CD4-positive, alpha-beta T cell treated with Interleukin-10 for 1 hour (primary cell): ENCODE measurements around the gene NAA60.

ENCODE experiments used
- DNase-seq: peaks from one replicate; pipeline ENCODE4 v3.0.0-alpha.2; 2020

Gene NAA60

DNA sequence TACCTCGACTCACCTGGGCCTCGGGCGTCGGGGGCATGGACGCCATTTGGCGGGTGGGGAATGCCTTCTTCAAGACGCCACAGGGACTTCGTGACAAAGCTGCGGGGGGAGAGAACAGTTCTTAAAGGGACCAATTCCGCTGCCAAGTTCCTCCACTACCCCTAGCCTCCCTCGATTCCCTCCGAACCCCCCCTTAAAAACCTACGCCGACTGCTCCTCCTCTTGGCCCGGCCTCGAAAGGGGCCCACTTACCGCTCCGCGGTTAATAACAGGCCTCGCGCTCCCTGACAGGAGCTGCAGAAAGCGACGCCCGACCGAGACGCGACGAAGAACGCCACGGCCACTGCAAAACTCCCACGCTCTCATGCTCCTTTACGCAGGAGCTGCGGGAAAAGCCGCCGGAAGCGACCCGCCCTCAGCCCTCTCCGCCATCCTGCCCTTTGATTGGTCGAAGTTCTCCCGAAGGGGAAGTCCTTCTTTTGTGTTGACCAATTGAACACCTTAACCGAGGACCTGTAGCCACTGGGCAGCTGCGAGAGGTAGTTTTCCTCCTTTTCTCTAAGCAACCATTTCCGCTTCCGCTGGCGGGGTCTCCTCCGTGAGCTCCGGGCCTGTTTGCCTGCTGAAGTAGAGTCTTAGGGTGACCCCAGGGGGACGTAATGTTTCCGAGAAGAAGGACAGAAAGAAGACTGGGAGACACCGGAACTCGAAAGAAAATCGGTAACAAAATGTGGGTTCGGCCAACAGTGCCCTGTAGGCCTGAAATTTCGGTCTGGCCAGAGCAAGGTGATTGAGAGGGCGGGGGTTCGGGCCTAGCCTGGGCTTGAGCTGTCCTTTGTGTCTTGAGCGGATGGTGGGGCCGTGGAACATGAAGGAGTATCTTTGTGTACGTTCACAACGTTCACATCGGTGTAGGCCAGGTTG is at the start of gene NAA60, which contains the start of gene ZNF597:
Gene NAA60 (plus strand): TSS at position 573 of the 924 bp plus-strand sequence. CDS start 32,548 bp downstream, outside the sequence.
Gene ZNF597 (minus strand): TSS at position 397 of the 924 bp plus-strand sequence. CDS start 351 bp downstream, at position 46.
- peak; percentile 91 for DNase-seq

- DNase-seq, result no peak
Measured at GRCh38 chr16:3400446-3400778, 43.1 kb upstream of the NAA60 start.

- DNase-seq, result peak; percentile 99
Measured at GRCh38 chr16:3400779-3401688, 42.4 kb upstream of the NAA60 start, which contains the start of the genes ZNF174 and ZSCAN32. TSS of gene ZNF174 (plus strand) at chr16:3401215. CDS start at chr16:3402005, 790 bp downstream. TSS of gene ZSCAN32 (minus strand) at chr16:3401004. CDS start at chr16:3397557, 3,447 bp downstream.

DNA sequence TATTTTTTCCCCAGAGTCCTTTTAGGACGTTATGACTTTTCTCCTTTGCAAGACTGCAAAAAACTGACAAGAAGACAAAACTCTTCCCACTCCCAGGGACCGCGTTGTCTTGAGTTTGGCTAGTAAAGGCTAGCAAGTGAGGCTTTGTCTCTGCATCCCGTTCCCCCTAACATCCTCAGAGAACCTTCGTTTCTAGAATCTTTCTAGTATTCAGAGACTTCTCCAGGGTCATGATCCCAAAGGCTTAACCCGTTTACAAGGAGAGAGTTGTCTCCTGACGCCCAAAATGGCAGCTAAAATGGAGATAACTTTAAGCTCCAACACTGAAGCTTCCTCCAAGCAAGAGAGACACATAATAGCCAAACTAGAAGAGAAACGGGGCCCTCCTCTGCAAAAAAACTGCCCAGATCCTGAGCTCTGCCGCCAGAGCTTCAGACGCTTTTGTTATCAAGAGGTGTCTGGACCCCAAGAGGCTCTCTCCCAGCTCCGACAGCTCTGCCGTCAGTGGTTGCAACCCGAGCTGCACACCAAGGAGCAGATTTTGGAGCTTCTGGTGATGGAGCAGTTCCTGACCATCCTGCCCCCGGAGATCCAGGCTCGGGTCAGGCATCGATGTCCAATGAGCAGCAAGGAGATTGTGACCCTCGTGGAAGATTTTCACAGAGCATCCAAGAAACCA is 41.6 kb upstream of the NAA60 start:
- no peak for DNase-seq

- DNase-seq, result no peak
Measured at GRCh38 chr16:3408561-3409197, 34.8 kb upstream of the NAA60 start.

DNA sequence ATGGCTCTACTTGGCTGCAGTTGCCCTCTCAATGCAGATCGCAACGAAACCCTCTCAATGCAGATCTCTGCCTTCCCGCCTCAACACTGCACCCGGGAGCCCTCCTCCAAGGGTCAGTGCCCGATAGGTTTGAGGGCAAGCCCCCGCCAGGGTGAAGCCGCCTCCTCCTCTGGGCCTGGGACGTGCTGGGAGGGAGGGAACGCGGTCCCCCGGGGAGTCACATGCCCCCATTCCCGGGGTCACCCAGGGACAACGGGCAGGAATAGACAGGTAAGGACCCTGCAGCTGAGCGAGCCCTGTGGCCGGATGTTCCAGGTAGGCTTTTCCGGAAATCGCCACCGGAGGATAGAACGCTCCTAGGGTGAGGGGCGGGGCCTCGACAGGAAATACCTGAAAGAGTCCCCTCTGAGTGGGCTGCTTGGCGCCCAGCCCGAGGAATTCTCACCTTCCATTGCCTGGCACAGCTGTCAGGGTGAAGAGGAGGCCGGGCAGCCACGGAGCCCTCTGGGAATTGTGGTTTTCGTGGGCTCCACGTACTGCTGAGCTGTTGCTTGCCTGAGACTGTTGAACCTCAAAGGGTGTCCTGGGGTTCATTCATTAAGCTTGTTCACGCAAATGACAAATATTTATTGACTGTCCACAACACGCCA is 29.6 kb upstream of the NAA60 start:
- DNase-seq, result no peak

- peak; percentile 55 for DNase-seq
Measured at GRCh38 chr16:3431779-3432219, 11.7 kb upstream of the NAA60 start.

DNA sequence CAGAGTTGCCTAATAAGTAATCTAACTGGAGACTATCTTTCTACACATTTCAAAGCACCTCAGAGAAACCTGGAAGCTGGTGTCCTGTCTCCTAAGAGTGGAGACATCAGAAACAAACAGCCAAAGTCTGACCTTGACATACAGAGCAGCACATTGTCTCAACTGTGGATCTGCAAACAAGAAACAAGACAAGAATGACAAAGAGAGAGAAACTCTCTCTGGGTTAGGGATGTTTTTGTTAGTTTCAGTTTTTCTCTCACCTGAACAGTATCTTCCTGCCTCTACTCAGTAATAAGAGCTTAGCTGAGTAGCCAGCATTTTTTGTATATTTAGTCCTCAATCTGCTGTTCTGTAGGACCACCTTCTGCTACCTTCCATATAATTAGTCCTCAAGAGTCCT is 9.1 kb upstream of the NAA60 start:
- no peak for DNase-seq

GRCh38 chr16:3439637-3440036 is 3.8 kb upstream of the NAA60 start:
- DNase-seq, result no peak

- DNase-seq, result peak; percentile 31
Measured at GRCh38 chr16:3444032-3444388, 530 bp downstream of the NAA60 start.

GRCh38 chr16:3454093-3454492 is 10.6 kb downstream of the NAA60 start:
- no peak for DNase-seq

DNA sequence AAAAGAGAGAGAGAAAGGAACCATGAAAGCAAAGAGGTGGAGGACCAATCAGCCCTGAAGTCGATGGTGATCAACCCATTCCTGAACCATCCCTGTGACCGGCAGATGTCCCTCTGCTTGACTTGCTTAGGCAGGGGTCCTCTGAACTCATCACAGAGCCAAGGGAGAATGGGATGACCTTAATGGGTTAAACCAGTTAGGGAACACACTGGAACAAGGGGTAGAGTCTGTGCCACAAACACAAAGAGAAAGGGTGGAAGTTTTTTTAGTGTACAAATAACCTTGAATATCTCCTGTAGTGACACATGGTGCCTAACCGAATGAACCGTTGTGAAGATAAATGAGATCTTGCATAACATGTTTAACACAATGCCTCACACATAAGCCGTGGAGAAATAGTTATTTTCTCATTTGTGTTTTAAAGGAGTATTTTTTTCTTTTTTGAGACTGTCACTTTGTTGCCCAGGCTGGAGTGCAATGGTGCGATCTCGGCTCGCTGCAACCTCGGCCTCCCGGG is 11.2 kb downstream of the NAA60 start:
- no peak for DNase-seq

GRCh38 chr16:3457434-3458252 is 14.2 kb downstream of the NAA60 start:
- peak; percentile 92 for DNase-seq

DNA sequence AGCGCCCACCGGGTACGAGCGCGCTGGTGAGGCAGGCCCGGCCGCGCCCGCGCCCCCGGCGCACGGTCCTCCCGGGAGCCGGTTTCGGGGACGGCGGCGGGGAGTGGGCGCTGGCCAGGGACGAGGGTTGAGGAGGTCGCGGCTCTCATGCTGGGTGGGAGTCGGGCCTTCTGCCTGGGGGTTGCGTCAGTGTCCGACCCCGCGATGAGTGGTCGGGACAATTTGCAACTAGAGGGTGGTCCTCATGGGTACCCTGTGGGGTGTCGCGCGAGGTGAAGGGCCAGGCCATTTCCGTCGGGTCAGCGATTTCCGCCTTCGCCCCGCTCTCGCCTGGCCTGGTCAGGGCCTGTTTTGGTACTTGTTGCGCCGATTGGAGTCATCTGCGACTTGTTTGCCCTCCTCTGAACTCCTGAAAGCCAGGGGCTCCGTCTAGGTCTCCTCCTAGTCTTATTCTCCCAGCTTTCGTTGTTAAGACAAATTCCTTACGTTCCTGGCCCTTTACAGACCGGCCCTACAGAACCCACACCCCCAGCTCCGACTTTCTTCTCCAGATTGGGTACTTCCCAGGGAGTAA is 14.9 kb downstream of the NAA60 start:
- peak; percentile 8 for DNase-seq

DNA sequence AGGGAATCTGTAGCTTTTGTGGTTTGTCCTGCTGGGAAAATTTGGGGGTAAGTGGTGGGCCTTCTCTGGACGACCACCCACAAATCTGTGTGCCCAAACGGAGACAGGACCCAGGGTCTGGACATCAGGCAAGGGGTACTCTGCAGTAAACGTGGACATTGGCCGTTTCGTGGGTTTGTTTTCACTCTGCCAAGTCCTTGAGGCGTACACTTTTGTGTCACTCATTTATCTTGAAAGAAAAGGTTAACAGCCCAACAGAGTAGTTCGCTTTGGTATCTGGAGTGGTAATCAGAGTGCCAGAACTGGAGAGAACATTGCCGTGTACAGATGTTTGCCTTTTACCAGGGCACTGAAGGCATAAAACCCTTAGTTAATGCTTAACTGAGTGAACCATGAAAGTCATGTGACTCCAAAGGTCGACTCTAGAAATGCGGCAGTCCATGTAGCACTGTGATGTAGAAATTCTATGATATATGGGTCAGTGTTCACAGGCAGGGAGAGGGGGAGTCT is 15.4 kb downstream of the NAA60 start:
- peak; percentile 32 for DNase-seq

DNA sequence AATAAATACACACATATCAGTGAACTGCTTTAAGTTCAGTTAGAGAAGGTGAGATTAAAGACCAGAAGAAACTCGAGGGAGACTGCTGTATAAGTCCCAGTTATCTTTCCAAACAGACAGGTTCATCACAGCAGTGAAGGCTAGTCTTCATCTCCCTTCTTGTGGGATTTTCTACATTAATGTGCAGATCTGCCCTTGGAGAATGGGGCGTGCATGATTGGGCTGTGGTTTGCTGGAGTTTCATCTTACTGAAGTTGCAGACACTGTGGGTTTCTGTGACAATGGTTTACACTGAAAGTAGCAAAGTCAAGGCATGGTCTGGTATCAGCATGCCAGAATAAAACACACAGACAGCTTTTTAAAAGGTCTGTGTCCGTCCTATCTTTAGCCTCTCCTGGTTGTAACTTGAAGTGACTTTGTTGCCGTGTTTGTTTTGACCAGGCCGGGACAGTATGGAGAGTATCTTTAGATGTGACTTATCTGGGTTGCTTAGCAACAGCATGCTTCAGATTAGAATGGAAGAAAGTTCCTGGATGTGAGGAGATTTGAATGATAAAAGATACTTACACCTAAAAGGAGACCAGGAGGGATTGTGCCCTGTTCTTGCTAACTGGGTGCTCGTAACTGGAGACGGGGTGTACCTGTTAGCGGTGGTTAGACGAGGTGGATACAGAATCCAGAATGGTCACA is 16.1 kb downstream of the NAA60 start:
- peak; percentile 26 for DNase-seq

GRCh38 chr16:3460121-3460520 is 16.6 kb downstream of the NAA60 start:
- DNase-seq, result no peak

DNA sequence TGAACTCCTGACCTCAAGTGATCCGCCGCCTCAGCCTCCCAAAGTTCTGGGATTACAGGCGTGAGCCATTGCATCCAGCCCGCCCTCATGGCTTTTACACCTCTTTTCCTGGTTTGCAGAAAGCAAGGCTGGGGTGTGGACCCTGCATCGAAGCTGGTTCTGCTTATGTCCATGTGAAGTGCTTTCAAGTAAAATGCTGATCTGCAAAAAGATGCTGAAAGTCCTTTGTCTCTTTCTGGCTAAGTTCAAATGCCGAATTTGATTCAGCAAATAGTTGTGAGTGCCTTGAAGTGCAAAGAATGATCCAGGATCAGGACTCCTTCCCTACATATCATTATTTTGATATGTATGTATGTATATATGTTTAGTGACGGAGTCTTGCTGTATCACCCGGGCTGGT is 17.1 kb downstream of the NAA60 start:
- no peak for DNase-seq

DNA sequence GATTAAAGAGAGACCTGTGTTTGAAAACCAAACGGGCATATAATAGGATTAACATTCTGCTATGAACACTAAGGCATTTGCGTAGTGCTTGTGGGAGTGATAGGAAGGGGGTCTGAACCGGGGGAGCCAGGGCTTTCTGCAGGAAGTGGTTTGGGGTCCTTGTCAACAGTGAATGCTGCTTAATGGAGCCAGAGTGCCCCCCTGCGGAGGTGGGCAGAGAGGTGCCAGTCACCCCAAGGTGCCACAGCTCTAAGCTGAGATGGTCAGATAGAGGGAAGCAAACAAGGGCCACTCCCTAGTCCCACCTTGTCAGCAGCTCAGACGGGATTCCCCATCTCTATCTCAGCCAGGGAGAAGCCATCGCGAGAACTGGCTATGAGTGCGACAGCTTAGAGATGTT is 17.7 kb downstream of the NAA60 start:
- DNase-seq, result peak; percentile 54
